Measurements from ENCODE around the gene TREML2.

Gene TREML2

GRCh38 chr6:41186031-41186562, 14.9 kb downstream of the TREML2 start:
- Histone ChIP-seq H3K4me1 (ENCODE audit: insufficient read depth, poor library complexity, severe bottlenecking) (no peaks in the 10 kb centered on the region), H3K27me3 (ENCODE audit: insufficient read depth, poor library complexity, severe bottlenecking) (no peaks in the 10 kb centered on the region), H3K36me3 (ENCODE audit: low read depth) (no peaks in the 10 kb centered on the region), H3K4me3 (ENCODE audit: severe bottlenecking) (no peak overlapping the region), H3K9me3 (ENCODE audit: severe bottlenecking) (no peaks in the 10 kb centered on the region), H3K27ac (ENCODE audit: poor library complexity, severe bottlenecking) (no peak overlapping the region)
- no peak for DNase-seq (ENCODE audit: low spot score)
- no peak for TF ChIP-seq CTCF (IDR thresholded peaks at IDR 0.05; ENCODE audit: poor library complexity, severe bottlenecking)
- ATAC-seq (ENCODE audit: low read depth): no peak

- H3K27me3 ChIP-seq (ENCODE audit: insufficient read depth, poor library complexity, severe bottlenecking): no peaks in the 10 kb centered on the region
- no peaks in the 10 kb centered on the region for H3K4me1 ChIP-seq (ENCODE audit: insufficient read depth, poor library complexity, severe bottlenecking)
- no peak overlapping the region for H3K4me3 ChIP-seq (ENCODE audit: severe bottlenecking)
- H3K9me3 ChIP-seq (ENCODE audit: severe bottlenecking): no peaks in the 10 kb centered on the region
- no peak for DNase-seq (ENCODE audit: low spot score)
- H3K36me3 ChIP-seq (ENCODE audit: low read depth): no peaks in the 10 kb centered on the region
- H3K27ac ChIP-seq (ENCODE audit: poor library complexity, severe bottlenecking): no peak overlapping the region
- no peak for TF ChIP-seq CTCF (IDR thresholded peaks at IDR 0.05; ENCODE audit: poor library complexity, severe bottlenecking)
- ATAC-seq (ENCODE audit: low read depth): no peak
Measured at GRCh38 chr6:41184761-41185160, 16.2 kb downstream of the TREML2 start.

- DNase-seq (ENCODE audit: low spot score): no peak
- peak; percentile 73 for TF ChIP-seq CTCF (IDR thresholded peaks at IDR 0.05; ENCODE audit: poor library complexity, severe bottlenecking)
- Histone ChIP-seq H3K36me3 (ENCODE audit: low read depth) (no peaks in the 10 kb centered on the region), H3K9me3 (ENCODE audit: severe bottlenecking) (no peaks in the 10 kb centered on the region), H3K27me3 (ENCODE audit: insufficient read depth, poor library complexity, severe bottlenecking) (no peaks in the 10 kb centered on the region), H3K27ac (ENCODE audit: poor library complexity, severe bottlenecking) (no peak overlapping the region), H3K4me3 (ENCODE audit: severe bottlenecking) (no peak overlapping the region), H3K4me1 (ENCODE audit: insufficient read depth, poor library complexity, severe bottlenecking) (no peaks in the 10 kb centered on the region)
- peak; percentile 85 for ATAC-seq (ENCODE audit: low read depth)
Measured at GRCh38 chr6:41182069-41183034, 18.6 kb downstream of the TREML2 start.

- H3K9me3 ChIP-seq (ENCODE audit: severe bottlenecking): no peaks in the 10 kb centered on the region
Measured at GRCh38 chr6:41181566-41181965, 19.4 kb downstream of the TREML2 start.

More at GRCh38 chr6:41181566-41181965, 19.4 kb downstream of the TREML2 start:
- H3K36me3 ChIP-seq (ENCODE audit: low read depth): no peaks in the 10 kb centered on the region
- no peak overlapping the region for H3K4me3 ChIP-seq (ENCODE audit: severe bottlenecking)
- H3K27ac ChIP-seq (ENCODE audit: poor library complexity, severe bottlenecking): no peak overlapping the region
- no peak for TF ChIP-seq CTCF (IDR thresholded peaks at IDR 0.05; ENCODE audit: poor library complexity, severe bottlenecking)
- no peaks in the 10 kb centered on the region for H3K4me1 ChIP-seq (ENCODE audit: insufficient read depth, poor library complexity, severe bottlenecking)
- DNase-seq (ENCODE audit: low spot score) (no peak), ATAC-seq (ENCODE audit: low read depth) (peak; percentile 44; the same call in 2 of the 3 replicates)
- H3K27me3 ChIP-seq (ENCODE audit: insufficient read depth, poor library complexity, severe bottlenecking): no peaks in the 10 kb centered on the region
